CD4-positive, alpha-beta memory T cell (primary cell): ENCODE results near the gene RPS27L. TPM values are rescaled to one million over a fixed set of nuclear protein-coding genes. Genes with fewer than 3 reads are reported as not detected.

ENCODE experiments used
- CTCF ChIA-PET: fragments of 350-600 bp; sonication (Branson Sonifier 250); formaldehyde crosslinking; loops from one replicate; lab custom pipeline; 2021; ENCODE audit warnings: inconsistent platforms; ENCODE audit not compliant: partially characterized antibody; lab: Charles Lee
- POLR2A ChIA-PET: fragments of 350-600 bp; sonication (Branson Sonifier 250); formaldehyde crosslinking; loops from one replicate; lab custom pipeline; 2021; ENCODE audit not compliant: partially characterized antibody; lab: Charles Lee
- DNase-seq, 5 donors: peaks; one replicate each; pipeline versions ENCODE4 v3.0.0 to v3.0.0-alpha.2; 2020 to 2022; ENCODE audit warnings: mixed read lengths in 1 of 5
- H3K27ac ChIP-seq: one replicate; pipeline ENCODE4 v1.7.0; 2013; ENCODE audit warnings: low read depth, low read length
- H3K27me3 ChIP-seq: 2 replicates; pipeline ENCODE4 v1.7.0; 2013; ENCODE audit warnings: mild to moderate bottlenecking, low read length, moderate library complexity; ENCODE audit not compliant: insufficient read depth
- H3K36me3 ChIP-seq: 2 replicates; pipeline ENCODE4 v1.7.0; 2013; ENCODE audit warnings: mild to moderate bottlenecking, low read length, moderate library complexity; ENCODE audit not compliant: insufficient read depth
- H3K4me1 ChIP-seq: 2 replicates; pipeline ENCODE4 v1.7.0; 2013; ENCODE audit warnings: mild to moderate bottlenecking, low read length, moderate library complexity; ENCODE audit not compliant: insufficient read depth
- H3K4me3 ChIP-seq, 2 donors: one replicate each; pipeline ENCODE4 v1.7.0; 2013; ENCODE audit warnings: low read length in 2 of 2, mild to moderate bottlenecking in 1 of 2
- H3K9me3 ChIP-seq, 2 donors: one replicate each; pipeline ENCODE4 v1.7.0; 2013; ENCODE audit warnings: low read length in 2 of 2, control low read depth in 1 of 2; ENCODE audit not compliant: control insufficient read depth in 1 of 2
- H3K27ac Mint-ChIP-seq, 7 donors: one replicate each; pipeline ENCODE4 v1.8.0; 2020 to 2021; ENCODE audit warnings: mixed read lengths in 7 of 7, mild to moderate bottlenecking in 6 of 7, inconsistent platforms in 3 of 7, moderate library complexity in 3 of 7
- H3K27me3 Mint-ChIP-seq, 2 donors: one replicate each; pipeline ENCODE4 v1.8.0; 2020 to 2021; ENCODE audit warnings: mixed read lengths in 2 of 2
- H3K36me3 Mint-ChIP-seq, 2 donors: one replicate each; pipeline ENCODE4 v1.8.0; 2020 to 2021; ENCODE audit warnings: mixed read lengths in 2 of 2, inconsistent platforms in 1 of 2, mild to moderate bottlenecking in 1 of 2
- H3K4me1 Mint-ChIP-seq, 4 donors: one replicate each; pipeline ENCODE4 v1.8.0; 2020 to 2021; ENCODE audit warnings: mixed read lengths in 4 of 4, mild to moderate bottlenecking in 1 of 4
- H3K4me3 Mint-ChIP-seq, 8 donors: one replicate each; pipeline ENCODE4 v1.8.0; 2020 to 2021; ENCODE audit warnings: mixed read lengths in 8 of 8, mild to moderate bottlenecking in 7 of 8, moderate library complexity in 6 of 8, inconsistent platforms in 3 of 8
- H3K9me3 Mint-ChIP-seq, 8 donors: one replicate each; pipeline ENCODE4 v1.8.0; 2020 to 2021; ENCODE audit warnings: mixed read lengths in 8 of 8, mild to moderate bottlenecking in 5 of 8, inconsistent platforms in 3 of 8, moderate library complexity in 1 of 8
- intact Hi-C: fragments of 100-400 bp; cut with micrococcal nuclease; formaldehyde crosslinking; loops from one replicate; pipeline ENCODE4 v1.15.1; 2023
- polyA plus RNA-seq, 2 donors: library from polyadenylated mRNA; unstranded; fragments of 300-500 nt; fragmentation: Illumina TruSeq; gene quantifications; one replicate each; pipeline ENCODE4 v1.2.3, GENCODE V29; 2021
- total RNA-seq, 2 experiments: library from RNA; stranded (reverse); gene quantifications; one replicate each; pipeline ENCODE4 v1.2.3, GENCODE V29; 2021

The RPS27L gene
- total and polyA plus RNA-seq, 4 experiments from 2014 or later: 150 to 211 (median 174) TPM

GRCh38 chr15:63146684-63147083 lies 10.6 kb downstream of the RPS27L start:
- peaks cover 0 to 7% (median 5%) of the 10 kb centered on the region in 4 donors for H3K4me1 Mint-ChIP-seq
- no peaks in the 10 kb centered on the region for H3K9me3 Mint-ChIP-seq
- no peaks in the 10 kb centered on the region for H3K4me1 ChIP-seq
- no peak overlapping the region for H3K4me3 ChIP-seq
- H3K27ac ChIP-seq: no peak overlapping the region
- H3K27me3 Mint-ChIP-seq: no peaks in the 10 kb centered on the region
- ChIA-PET CTCF (interaction anchor here (0.7 to 1.3 kb wide), 5 partner anchors 9 to 320 kb away, joined by 3 read pairs; no protein-coding TSS in a partner anchor), POLR2A (interaction anchor here (1.6 to 3.1 kb wide), 2 partner anchors 10 to 47 kb away, joined by 4 to 24 read pairs; partner anchors contain the start of gene RPS27L)
- H3K36me3 ChIP-seq: no peaks in the 10 kb centered on the region
- H3K27me3 ChIP-seq: no peaks in the 10 kb centered on the region
- no peak overlapping the region for H3K4me3 Mint-ChIP-seq
- no peak for DNase-seq
- peaks cover 14 to 23% of the 10 kb centered on the region in 2 donors for H3K36me3 Mint-ChIP-seq
- peak overlapping the region in 1 of 7 donors; percentile 42 for H3K27ac Mint-ChIP-seq
- intact Hi-C loops: no loop called here
- no peaks in the 10 kb centered on the region for H3K9me3 ChIP-seq

GRCh38 chr15:63145426-63145825 lies 11.9 kb downstream of the RPS27L start:
- CTCF ChIA-PET: no interaction called here
- Mint-ChIP-seq H3K9me3 (no peaks in the 10 kb centered on the region), H3K4me3 (no peak overlapping the region), H3K4me1 (peaks cover 0 to 7% (median 5%) of the 10 kb centered on the region in 4 donors), H3K27ac (peak overlapping the region in 2 of 7 donors; percentile 32 to 58), H3K36me3 (peaks cover 19 to 21% of the 10 kb centered on the region in 2 donors), H3K27me3 (no peaks in the 10 kb centered on the region)
- no peaks in the 10 kb centered on the region for H3K36me3 ChIP-seq
- POLR2A ChIA-PET: no interaction called here
- no peak for DNase-seq
- no peaks in the 10 kb centered on the region for H3K4me1 ChIP-seq
- H3K9me3 ChIP-seq: no peaks in the 10 kb centered on the region
- no peak overlapping the region for H3K4me3 ChIP-seq
- H3K27me3 ChIP-seq: no peaks in the 10 kb centered on the region
- H3K27ac ChIP-seq: no peak overlapping the region
- intact Hi-C loops: no loop called here

GRCh38 chr15:63140936-63141335 lies 16.3 kb downstream of the RPS27L start:
- intact Hi-C loops: no loop called here
- no peaks in the 10 kb centered on the region for H3K27me3 Mint-ChIP-seq
- POLR2A ChIA-PET: no interaction called here
- Histone ChIP-seq H3K27me3 (no peaks in the 10 kb centered on the region), H3K4me1 (no peaks in the 10 kb centered on the region), H3K36me3 (no peaks in the 10 kb centered on the region), H3K27ac (no peak overlapping the region), H3K4me3 (no peak overlapping the region), H3K9me3 (no peaks in the 10 kb centered on the region)
- DNase-seq: no peak
- no peak overlapping the region for H3K4me3 Mint-ChIP-seq
- no peaks in the 10 kb centered on the region for H3K9me3 Mint-ChIP-seq
- CTCF ChIA-PET: no interaction called here
- H3K4me1 Mint-ChIP-seq: no peaks in the 10 kb centered on the region
- H3K36me3 Mint-ChIP-seq: peaks cover 9 to 13% of the 10 kb centered on the region in 2 donors
- H3K27ac Mint-ChIP-seq: no peak overlapping the region

GRCh38 chr15:63136742-63137141 lies 20.5 kb downstream of the RPS27L start:
- Histone ChIP-seq H3K9me3 (no peaks in the 10 kb centered on the region), H3K4me1 (no peaks in the 10 kb centered on the region), H3K36me3 (no peaks in the 10 kb centered on the region), H3K27ac (no peak overlapping the region), H3K4me3 (no peak overlapping the region), H3K27me3 (no peaks in the 10 kb centered on the region)
- no peak overlapping the region for H3K27ac Mint-ChIP-seq
- no peaks in the 10 kb centered on the region for H3K9me3 Mint-ChIP-seq
- H3K4me3 Mint-ChIP-seq: no peak overlapping the region
- ChIA-PET POLR2A (no interaction called here), CTCF (interaction anchor here (1.3 kb wide), 1 partner anchor 10 kb away, joined by 3 read pairs; no protein-coding TSS in a partner anchor)
- DNase-seq: no peak
- H3K4me1 Mint-ChIP-seq: no peaks in the 10 kb centered on the region
- H3K27me3 Mint-ChIP-seq: no peaks in the 10 kb centered on the region
- intact Hi-C loops: no loop called here
- H3K36me3 Mint-ChIP-seq: peaks cover 4 to 15% of the 10 kb centered on the region in 2 donors

GRCh38 chr15:63135804-63136203 lies 21.5 kb downstream of the RPS27L start:
- Mint-ChIP-seq H3K9me3 (no peaks in the 10 kb centered on the region), H3K4me1 (no peaks in the 10 kb centered on the region), H3K27ac (peak overlapping the region in 1 of 7 donors; percentile 6), H3K27me3 (no peaks in the 10 kb centered on the region), H3K36me3 (peaks cover 4 to 8% of the 10 kb centered on the region in 2 donors), H3K4me3 (no peak overlapping the region)
- Histone ChIP-seq H3K4me3 (no peak overlapping the region), H3K9me3 (no peaks in the 10 kb centered on the region), H3K27ac (no peak overlapping the region), H3K4me1 (no peaks in the 10 kb centered on the region), H3K27me3 (no peaks in the 10 kb centered on the region), H3K36me3 (no peaks in the 10 kb centered on the region)
- ChIA-PET POLR2A (interaction anchor here (0.6 to 1.5 kb wide), 2 partner anchors 10 to 13 kb away, joined by 3 read pairs; no protein-coding TSS in a partner anchor), CTCF (no interaction called here)
- no peak for DNase-seq
- intact Hi-C loops: no loop called here

- no peak for DNase-seq
- H3K4me3 ChIP-seq: no peak overlapping the region
- no peaks in the 10 kb centered on the region for H3K4me1 Mint-ChIP-seq
- no peak overlapping the region for H3K4me3 Mint-ChIP-seq
- no peaks in the 10 kb centered on the region for H3K9me3 ChIP-seq
- H3K36me3 Mint-ChIP-seq: peaks cover 6 to 12% of the 10 kb centered on the region in 2 donors
- ChIA-PET CTCF (no interaction called here), POLR2A (interaction anchor here (0.6 to 1.5 kb wide), 3 partner anchors 10 to 14 kb away, joined by 3 read pairs; partner anchors contain the start of gene LACTB)
- no peaks in the 10 kb centered on the region for H3K27me3 Mint-ChIP-seq
- H3K27ac Mint-ChIP-seq: peak overlapping the region in 1 of 7 donors; percentile 6
- no peaks in the 10 kb centered on the region for H3K36me3 ChIP-seq
- no peaks in the 10 kb centered on the region for H3K27me3 ChIP-seq
- intact Hi-C loops: no loop called here
- no peaks in the 10 kb centered on the region for H3K4me1 ChIP-seq
- no peak overlapping the region for H3K27ac ChIP-seq
- H3K9me3 Mint-ChIP-seq: no peaks in the 10 kb centered on the region
These were observed 22.0 kb downstream of the RPS27L start for GRCh38 chr15:63135281-63135680.

GRCh38 chr15:63134245-63134985 lies 22.9 kb downstream of the RPS27L start:
- Mint-ChIP-seq H3K4me3 (no peak overlapping the region), H3K9me3 (no peaks in the 10 kb centered on the region), H3K36me3 (peaks cover 8 to 13% of the 10 kb centered on the region in 2 donors), H3K27me3 (no peaks in the 10 kb centered on the region), H3K4me1 (no peaks in the 10 kb centered on the region), H3K27ac (peak overlapping the region in 1 of 7 donors; percentile 1)
- ChIA-PET CTCF (no interaction called here), POLR2A (interaction anchor here (0.6 to 1.5 kb wide), 4 partner anchors 13 to 110 kb away, joined by 3 read pairs; partner anchors contain the start of gene LACTB)
- Histone ChIP-seq H3K36me3 (peaks cover 2% of the 10 kb centered on the region), H3K9me3 (no peaks in the 10 kb centered on the region), H3K4me1 (no peaks in the 10 kb centered on the region), H3K27me3 (no peaks in the 10 kb centered on the region), H3K4me3 (no peak overlapping the region), H3K27ac (no peak overlapping the region)
- intact Hi-C loops: no loop called here
- no peak for DNase-seq
